ENCODE data around the gene FCHO1. TPM values are rescaled to one million over a fixed set of nuclear protein-coding genes. Genes with fewer than 3 reads are reported as not detected.

Gene FCHO1
- total RNA-seq, 4 donors from 2014 or later, result under 0.01 to 3.8 (median 1.4) TPM; not detected in 1

DNA sequence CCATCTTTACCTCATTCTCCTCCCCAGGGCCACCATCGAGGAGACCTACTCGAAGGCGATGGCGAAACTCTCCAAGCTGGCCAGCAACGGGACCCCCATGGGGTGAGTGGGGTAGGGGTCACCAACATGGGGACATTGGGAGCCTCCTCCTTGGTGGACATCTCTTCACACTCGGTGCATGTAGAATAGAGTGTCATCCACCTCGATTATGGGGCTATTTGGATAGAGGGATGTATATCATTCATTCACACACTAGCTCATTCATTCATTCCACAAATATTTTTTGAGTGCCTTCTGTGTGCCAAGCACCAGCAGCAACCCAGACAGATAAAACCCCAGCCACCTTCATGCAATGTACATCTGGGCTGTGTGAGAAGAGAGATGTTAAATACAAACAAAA, 13.1 kb downstream of the FCHO1 start:
- TF ChIP-seq POLR2A (IDR thresholded peaks at IDR 0.05), result no peak
- TF ChIP-seq, protein P1, sequence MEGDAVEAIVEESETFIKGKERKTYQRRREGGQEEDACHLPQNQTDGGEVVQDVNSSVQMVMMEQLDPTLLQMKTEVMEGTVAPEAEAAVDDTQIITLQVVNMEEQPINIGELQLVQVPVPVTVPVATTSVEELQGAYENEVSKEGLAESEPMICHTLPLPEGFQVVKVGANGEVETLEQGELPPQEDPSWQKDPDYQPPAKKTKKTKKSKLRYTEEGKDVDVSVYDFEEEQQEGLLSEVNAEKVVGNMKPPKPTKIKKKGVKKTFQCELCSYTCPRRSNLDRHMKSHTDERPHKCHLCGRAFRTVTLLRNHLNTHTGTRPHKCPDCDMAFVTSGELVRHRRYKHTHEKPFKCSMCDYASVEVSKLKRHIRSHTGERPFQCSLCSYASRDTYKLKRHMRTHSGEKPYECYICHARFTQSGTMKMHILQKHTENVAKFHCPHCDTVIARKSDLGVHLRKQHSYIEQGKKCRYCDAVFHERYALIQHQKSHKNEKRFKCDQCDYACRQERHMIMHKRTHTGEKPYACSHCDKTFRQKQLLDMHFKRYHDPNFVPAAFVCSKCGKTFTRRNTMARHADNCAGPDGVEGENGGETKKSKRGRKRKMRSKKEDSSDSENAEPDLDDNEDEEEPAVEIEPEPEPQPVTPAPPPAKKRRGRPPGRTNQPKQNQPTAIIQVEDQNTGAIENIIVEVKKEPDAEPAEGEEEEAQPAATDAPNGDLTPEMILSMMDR (IDR thresholded peaks at IDR 0.05), result no peak

DNA sequence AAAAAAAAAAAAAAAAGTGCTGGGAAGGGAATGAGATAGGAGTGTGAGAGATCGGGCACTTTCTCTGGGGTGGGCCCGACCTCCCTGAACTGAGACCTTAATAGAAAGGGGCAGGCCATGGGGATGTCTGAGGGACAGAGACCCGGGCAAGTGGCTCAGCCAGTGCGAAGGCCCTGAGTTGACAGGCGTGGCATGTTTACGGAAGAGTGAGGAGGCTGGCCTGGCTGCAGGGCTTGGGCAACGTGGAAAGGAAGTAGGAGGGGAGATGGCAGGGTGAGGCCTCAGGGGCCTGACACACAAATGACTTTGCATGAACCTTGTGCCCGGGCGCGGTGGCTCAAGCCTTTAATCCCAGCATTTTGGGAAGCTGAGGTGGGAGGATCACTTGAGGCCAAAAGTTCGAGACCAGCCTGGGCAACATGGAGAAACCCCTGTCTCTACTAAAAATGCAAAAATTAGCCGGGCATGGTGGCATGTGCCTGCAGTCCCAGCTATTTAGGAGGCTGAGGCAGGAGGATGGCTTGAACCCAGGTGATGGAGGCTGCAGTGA, 13.9 kb downstream of the FCHO1 start:
- intact Hi-C loops (cut with DNase I; ENCODE audit: low total_unique reads), result no loop called here
- no peaks in the 10 kb centered on the region for H3K36me3 ChIP-seq
- no peaks in the 10 kb centered on the region for H3K27me3 ChIP-seq
- no peaks in the 10 kb centered on the region for H3K4me1 ChIP-seq
- no peak for TF ChIP-seq POLR2A (IDR thresholded peaks at IDR 0.05)
- TF ChIP-seq, protein P1 (IDR thresholded peaks at IDR 0.05), result no peak
- H3K9me3 ChIP-seq, result no peaks in the 10 kb centered on the region
- DNase-seq, result no peak
- H3K4me3 ChIP-seq, result no peak overlapping the region
- no peak overlapping the region for H3K27ac ChIP-seq

More for the DNA sequence above, 13.1 kb downstream of the FCHO1 start:
- no peak for DNase-seq
- no peaks in the 10 kb centered on the region for H3K36me3 ChIP-seq
- no peaks in the 10 kb centered on the region for H3K4me1 ChIP-seq
- H3K27ac ChIP-seq, result no peak overlapping the region
- no peak overlapping the region for H3K4me3 ChIP-seq
- H3K27me3 ChIP-seq, result no peaks in the 10 kb centered on the region
- intact Hi-C loops (cut with DNase I; ENCODE audit: low total_unique reads), result no loop called here
- H3K9me3 ChIP-seq, result no peaks in the 10 kb centered on the region

DNA sequence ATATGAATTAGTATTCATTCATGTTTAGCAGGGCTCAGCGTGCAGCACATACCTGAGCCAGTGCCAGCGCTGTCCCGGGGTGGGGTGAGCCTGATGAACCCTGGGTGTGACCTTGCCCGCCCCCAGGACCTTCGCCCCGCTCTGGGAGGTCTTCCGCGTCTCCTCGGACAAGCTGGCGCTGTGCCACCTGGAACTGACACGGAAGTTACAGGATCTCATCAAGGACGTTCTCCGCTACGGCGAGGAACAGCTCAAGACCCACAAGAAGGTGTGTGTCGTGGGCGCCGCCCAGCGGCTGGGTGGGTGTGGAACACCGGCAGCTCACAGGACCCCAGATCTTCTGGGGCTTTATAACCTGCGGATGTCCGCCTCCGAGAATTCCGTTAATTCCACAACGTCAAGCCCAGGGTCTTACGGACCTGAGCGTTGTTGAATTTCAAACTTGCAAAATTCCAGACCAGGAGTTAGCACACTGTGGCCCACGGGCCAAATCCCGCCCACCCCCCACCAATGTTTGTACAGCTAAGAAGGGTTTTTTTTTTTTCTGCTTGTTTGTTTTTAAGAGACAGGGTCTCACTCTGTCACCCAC, 15.4 kb downstream of the FCHO1 start:
- TF ChIP-seq, protein P1 (IDR thresholded peaks at IDR 0.05), result peak; percentile 41 to 73 (median 62)
- TF ChIP-seq POLR2A (IDR thresholded peaks at IDR 0.05), result no peak
- Histone ChIP-seq H3K36me3 (no peaks in the 10 kb centered on the region), H3K4me1 (no peaks in the 10 kb centered on the region), H3K27me3 (no peaks in the 10 kb centered on the region), H3K4me3 (no peak overlapping the region), H3K9me3 (no peaks in the 10 kb centered on the region), H3K27ac (no peak overlapping the region)
- peak; percentile 43 to 44 for DNase-seq
- intact Hi-C loops (cut with DNase I; ENCODE audit: low total_unique reads), result no loop called here

DNA sequence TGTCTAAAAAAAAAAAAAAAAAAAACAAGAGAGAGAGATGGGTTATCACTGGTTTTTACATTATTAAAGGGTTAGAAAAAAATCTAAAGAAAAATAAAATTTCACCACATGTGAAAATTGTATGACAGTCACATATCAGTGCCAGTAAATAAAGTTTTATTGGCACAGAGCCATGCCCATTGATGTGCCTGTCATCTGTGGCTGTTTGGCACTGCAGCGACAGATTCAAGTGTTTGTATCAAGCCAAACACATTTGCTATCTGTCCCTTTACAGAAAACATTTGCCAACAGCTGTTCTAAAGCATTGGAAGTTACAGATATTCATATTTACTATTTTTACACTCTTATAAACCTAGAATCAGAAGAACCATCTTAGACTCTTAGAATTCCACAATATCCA, 16.3 kb downstream of the FCHO1 start:
- intact Hi-C loops (cut with DNase I; ENCODE audit: low total_unique reads), result no loop called here
- Histone ChIP-seq H3K36me3 (no peaks in the 10 kb centered on the region), H3K4me3 (no peak overlapping the region), H3K27me3 (no peaks in the 10 kb centered on the region), H3K4me1 (no peaks in the 10 kb centered on the region), H3K9me3 (no peaks in the 10 kb centered on the region), H3K27ac (no peak overlapping the region)
- no peak for TF ChIP-seq POLR2A (IDR thresholded peaks at IDR 0.05)
- TF ChIP-seq, protein P1 (IDR thresholded peaks at IDR 0.05), result no peak
- DNase-seq, result no peak

DNA sequence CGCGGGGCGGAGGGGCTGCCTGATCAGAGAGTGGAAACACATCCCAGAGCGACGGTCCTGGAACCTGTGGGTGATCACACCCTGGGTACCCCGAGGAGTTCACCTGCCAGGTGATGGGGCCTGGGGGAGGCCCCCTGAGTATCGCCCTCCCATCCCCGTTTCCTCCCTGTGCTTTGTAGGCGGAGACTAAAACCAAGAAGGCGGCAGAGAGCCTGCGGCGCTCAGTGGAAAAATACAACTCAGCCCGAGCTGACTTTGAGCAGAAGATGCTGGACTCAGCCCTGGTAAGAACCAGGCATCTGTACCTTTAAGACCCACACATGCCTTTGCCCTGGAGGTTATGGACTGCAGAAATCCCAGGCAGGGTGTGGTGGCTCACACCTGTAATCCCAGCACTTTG, 19.3 kb downstream of the FCHO1 start:
- H3K27me3 ChIP-seq, result no peaks in the 10 kb centered on the region
- DNase-seq, result no peak
- TF ChIP-seq, protein P1 (IDR thresholded peaks at IDR 0.05), result no peak
- no peak for TF ChIP-seq POLR2A (IDR thresholded peaks at IDR 0.05)
- no peak overlapping the region for H3K27ac ChIP-seq
- H3K36me3 ChIP-seq, result no peaks in the 10 kb centered on the region
- no peak overlapping the region for H3K4me3 ChIP-seq
- no peaks in the 10 kb centered on the region for H3K9me3 ChIP-seq
- intact Hi-C loops (cut with DNase I; ENCODE audit: low total_unique reads), result no loop called here
- H3K4me1 ChIP-seq, result no peaks in the 10 kb centered on the region

Measured in uterus (tissue), 4 donors.